ENCODE results near the gene NGF.

GRCh38 chr1:115293006-115293405 lies 45.0 kb downstream of the NGF start:
- TF ChIP-seq EZH2 (IDR thresholded peaks at IDR 0.05; ENCODE audit: borderline replicate concordance, low read depth, low read length) (no peak), HNRNPK (IDR thresholded peaks at IDR 0.05; ENCODE audit: low read depth, low read length, poor library complexity, severe bottlenecking) (no peak), JUNB (CRISPR knock-in tag; conservative IDR thresholded peaks at IDR 0.05) (no peak), ARID4B (CRISPR knock-in tag; IDR thresholded peaks at IDR 0.05) (no peak), MYNN (IDR thresholded peaks at IDR 0.05) (no peak), MYNN (CRISPR knock-in tag; IDR thresholded peaks at IDR 0.05) (no peak), TCF7 (IDR thresholded peaks at IDR 0.05; ENCODE audit: borderline replicate concordance) (no peak), HIVEP1 (CRISPR knock-in tag; IDR thresholded peaks at IDR 0.05) (no peak), MYC (IDR thresholded peaks at IDR 0.05; ENCODE audit: low read depth, low read length) (no peak), MYC (CRISPR knock-in tag; IDR thresholded peaks at IDR 0.05; ENCODE audit: borderline replicate concordance, low read depth) (no peak), CTCF (IDR thresholded peaks at IDR 0.05 in 2 of 3, conservative IDR thresholded peaks at IDR 0.05 in 1 of 3; ENCODE audit: insufficient read depth in 2 of 3, low read depth in 1 of 3, low read length in 3 of 3) (no peak), CHD4 (IDR thresholded peaks at IDR 0.05; ENCODE audit: insufficient read depth, insufficient replicate concordance, low read depth, low read length, poor library complexity, severe bottlenecking) (no peak), KLF13 (tag; IDR thresholded peaks at IDR 0.05; ENCODE audit: borderline replicate concordance, low read depth) (no peak), SP1 (CRISPR knock-in tag; IDR thresholded peaks at IDR 0.05) (no peak), TAF1 (IDR thresholded peaks at IDR 0.05; ENCODE audit: control insufficient read depth, extremely low read depth, insufficient read depth, low read length, severe bottlenecking) (no peak), SMC3 (conservative IDR thresholded peaks at IDR 0.05; ENCODE audit: insufficient read depth, low read depth, low read length) (no peak)
